ENCODE data around the gene KRT8.
A peak's percentile ranks its signal among the peaks of the same experiment; 100 is the strongest.
"Not testable (repeated sequence)": the region's sequence is repeated elsewhere in the genome, so short reads cannot be mapped to it uniquely, and the experiment has no call there.

Gene KRT8

DNA sequence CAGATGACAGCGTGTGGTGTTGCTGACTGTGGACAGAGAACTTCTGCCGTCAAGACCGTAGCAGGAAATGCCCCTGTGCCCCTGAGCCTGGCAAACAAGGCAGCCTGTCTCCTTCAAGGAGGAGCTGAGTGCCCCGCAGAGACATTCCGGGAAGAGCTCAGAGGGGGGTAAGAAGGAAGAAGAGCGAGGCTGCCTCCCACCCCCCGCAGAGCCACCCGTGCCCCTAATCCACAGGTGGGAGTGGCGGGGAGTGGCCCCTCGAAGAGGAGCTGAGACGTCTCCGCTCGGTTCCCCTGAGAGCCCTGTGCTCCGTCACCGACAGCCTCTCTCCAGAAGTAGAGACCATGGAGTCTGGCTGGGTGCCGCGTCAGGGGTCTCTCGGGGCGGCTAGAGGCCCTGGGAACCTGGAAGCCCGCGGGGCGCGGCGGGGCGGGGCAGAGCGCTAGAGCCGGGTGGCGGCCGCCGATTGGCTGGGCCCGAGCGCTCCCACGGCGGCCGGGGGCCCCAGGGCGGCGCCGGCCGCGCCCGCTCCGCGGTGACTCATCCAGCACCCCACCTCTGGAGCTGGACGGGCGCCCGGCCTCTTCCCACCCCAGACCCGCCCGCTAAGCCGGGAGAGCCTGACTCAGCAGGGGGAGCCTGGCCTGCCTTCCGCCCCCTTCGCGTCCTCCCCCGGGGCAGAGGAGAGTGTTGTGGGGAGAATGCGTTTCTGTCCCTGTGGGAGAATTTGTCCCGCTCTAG, 30.9 kb downstream of the KRT8 start:
- peak; percentile 36 to 67 (median 61) for DNase-seq

GRCh38 chr12:52873513-52873831, 31.4 kb downstream of the KRT8 start:
- peak in 2 of 3 experiments; percentile 54 to 67 for DNase-seq

GRCh38 chr12:52872644-52873389, 32.1 kb downstream of the KRT8 start:
- DNase-seq, result peak in 1 of 3 experiments; percentile 63

GRCh38 chr12:52871291-52872039, 33.4 kb downstream of the KRT8 start:
- no peak for DNase-seq

DNA sequence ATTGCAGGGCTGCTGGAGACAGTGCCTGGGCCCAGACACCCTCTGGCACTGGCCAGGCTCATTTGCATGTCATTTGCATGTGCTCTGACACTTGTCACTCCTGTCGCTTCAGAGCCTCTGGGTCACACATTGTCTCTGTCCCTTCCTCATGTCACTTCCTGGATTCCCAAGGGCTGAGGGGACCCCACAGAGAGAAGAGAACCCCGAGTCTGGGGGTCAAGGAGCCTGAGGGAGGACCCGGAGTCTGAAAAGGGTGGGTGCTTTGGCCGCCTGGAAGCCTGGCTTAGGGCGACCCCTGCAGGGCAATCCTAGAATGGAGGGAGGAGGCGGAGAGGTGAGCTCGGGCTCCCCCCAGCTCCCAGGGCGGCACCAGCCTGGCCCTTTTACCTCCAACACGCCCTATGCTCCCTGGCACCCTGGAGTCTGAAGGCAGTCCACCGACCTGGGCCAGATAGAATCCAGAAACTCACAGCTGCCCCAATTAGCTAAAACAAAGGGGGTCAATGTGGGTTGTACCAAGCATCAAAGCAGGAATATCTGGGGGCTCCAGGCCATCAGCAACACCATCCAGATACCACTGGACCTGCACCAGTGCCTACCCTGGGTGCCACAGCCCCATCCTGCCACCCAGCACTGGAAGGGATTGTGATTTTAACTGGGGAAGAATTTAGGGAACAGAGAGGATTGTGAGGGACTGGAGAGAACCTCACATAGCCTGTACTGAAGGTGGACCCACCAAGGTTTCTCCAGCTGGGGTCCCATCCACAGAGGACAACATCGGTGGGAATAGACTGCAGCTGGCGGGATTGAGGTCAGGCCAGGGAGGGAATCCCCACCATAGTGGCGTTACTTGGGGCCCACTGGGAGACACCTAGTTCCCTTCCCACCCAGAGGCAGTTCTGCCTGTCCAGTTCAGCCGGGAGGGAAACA, 34.2 kb downstream of the KRT8 start:
- DNase-seq, result peak; percentile 37 to 49 (median 45)

DNA sequence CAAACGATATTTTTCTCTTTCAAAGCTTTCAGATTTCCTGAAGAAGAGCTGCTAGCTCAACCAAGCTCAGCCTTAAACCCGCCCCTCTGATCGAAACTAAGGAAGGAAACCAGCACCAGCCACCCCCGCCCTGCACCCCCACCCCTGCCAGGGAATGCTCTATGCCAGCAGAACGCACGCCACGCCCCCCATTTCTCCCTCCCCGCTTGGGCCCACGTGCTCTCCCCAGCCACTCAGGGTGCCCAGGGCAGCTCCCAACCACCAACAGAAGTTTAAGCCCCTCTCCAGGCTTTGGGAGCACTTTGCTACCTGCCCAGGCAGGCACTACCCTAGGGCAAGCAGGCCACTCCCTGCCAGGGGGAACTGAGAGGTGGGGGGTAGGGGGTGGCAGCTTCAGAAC, 37.2 kb downstream of the KRT8 start:
- no peak for DNase-seq

DNA sequence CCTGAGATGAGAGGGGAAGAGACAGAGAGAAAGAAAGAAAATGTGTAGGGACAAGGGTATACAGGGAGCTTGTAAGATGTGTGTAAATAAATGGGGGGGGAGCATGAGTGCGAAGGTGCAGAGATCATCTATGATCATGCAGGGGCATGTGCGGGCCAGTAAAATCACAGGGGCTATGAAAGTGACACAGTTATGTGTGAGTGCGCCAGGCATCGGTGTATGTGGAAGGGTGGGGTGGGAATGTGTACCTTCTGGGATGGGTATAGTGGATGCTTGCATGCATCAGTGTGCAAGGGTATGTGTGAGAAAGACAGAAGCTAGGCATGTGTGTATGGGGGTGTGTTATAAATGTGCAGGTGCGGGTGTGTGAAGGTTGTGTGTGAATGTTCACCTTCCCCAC, 37.7 kb downstream of the KRT8 start:
- no peak for DNase-seq

DNA sequence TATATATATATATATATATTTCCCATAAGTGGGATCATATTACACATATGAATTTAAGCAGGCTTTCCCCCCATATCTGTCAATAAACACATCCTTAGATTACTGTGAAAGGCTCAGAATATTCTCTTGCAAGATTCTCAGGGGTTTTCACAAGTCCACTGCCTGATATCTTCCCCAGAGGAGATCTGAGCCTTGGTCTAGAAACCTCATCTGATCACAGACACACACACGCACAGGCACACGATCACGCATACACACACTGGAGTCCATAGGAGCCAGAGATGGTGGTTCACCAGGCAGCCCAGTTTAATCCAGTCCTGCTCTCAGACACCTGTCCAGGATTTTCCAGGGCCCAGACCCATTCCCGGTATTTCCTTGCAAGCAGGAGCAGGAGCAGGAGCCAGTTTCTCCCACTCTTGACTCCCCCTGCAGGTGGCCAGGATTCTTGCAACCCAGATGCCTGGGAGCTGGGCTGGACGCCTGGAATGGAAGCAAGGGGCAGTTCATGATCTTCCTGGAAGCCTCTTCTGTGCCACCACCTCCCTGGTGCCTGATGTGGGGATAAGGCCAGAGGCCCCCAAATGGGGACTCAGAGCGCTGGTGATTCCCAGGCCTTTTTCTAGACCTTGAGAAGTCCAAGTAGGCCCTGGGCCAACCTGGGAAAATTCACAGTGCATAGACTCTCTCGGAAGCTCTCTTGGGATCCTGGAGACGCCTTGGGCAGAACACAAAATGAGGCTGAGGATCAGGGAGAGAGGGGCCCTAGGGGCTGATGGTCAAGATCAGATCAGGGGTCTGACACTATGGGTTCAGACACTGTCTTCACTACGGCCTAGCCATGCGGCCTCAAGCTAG, 39.6 kb downstream of the KRT8 start:
- peak; percentile 71 to 85 (median 77) for DNase-seq

DNA sequence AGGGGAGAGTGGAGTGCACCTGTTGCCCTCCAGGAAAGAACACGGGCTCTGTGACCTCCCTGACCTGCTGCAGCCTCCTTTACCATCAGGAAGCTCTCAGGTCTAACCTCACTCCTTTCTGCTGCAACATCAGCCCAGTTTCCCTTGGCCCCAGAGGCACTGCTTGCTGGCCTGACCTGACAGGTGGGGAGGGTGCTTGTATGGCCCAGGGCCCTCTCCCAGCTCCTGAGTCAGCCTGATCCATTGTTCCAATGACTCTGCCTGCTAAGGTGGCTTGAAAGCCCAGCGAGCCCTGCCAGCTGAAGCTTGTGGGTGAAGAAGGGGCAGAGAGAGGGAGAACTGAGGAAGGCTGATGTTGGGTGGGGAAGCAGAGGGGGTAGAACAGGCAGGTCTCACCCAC, 42.9 kb downstream of the KRT8 start:
- DNase-seq, result no peak

- DNase-seq, result no peak
These were observed 43.4 kb downstream of the KRT8 start for GRCh38 chr12:52861511-52861910.

- no peak for DNase-seq
These were observed 44.6 kb downstream of the KRT8 start for GRCh38 chr12:52860102-52860823.

- DNase-seq, result no peak
These were observed 47.4 kb downstream of the KRT8 start for GRCh38 chr12:52857500-52857899.

GRCh38 chr12:52856787-52857186, 48.1 kb downstream of the KRT8 start:
- DNase-seq, result no peak

DNA sequence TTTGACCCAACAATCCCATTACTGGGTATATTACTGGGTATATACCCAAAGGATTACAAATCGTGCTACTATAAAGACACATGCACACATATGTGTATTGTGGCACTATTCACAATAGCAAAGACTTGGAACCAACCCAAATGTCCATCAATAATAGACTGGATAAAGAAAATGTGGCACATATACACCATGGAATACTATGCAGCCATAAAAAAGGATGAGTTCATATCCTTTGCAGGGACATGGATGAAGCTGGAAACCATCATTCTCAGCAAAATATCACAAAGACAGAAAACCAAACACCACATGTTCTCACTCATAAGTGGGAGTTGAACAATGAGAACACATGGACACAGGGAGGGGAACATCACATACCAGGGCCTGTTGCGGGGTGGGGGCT, 48.8 kb downstream of the KRT8 start:
- DNase-seq, result not testable (repeated sequence)

DNA sequence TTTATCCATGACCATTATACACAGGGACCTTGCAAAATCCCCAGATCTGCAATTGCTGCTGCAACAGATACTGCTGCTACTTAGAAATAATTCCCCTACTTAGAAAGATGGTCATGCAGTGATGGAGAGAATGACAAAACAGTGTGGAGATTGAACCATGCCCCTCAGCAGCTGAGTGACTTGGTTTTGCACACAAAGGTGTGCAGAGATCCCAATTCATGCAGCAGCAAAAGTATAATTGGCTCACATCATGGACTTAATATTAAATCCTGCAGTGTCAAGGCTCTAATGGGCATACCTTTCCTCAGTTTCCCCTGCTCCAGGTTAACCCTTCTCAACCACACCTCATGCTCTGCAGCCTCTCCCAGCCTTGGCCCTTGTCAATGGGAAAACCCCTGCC, 53.1 kb downstream of the KRT8 start:
- DNase-seq, result no peak

GRCh38 chr12:52850681-52851080, 54.2 kb downstream of the KRT8 start:
- DNase-seq, result no peak

DNA sequence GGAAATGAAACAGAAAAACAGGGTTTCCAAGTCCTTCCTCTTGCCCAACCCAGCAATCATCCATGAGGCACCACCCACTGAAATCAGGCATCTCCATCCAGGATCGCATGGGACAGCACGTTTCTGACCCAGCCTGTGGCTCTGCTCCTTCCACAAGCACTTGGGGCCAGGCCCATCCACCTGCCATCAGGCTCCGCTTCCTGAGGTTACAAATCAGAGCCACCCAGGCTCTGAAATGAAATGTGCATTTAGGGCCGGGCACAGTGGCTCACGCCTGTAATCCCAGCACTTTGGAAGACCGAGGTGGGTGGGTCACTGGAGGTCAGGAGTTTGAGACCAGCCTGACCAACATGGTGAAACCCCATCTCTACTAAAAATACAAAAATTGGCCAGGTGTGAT, 55.4 kb downstream of the KRT8 start:
- DNase-seq, result no peak

GRCh38 chr12:52848661-52849255, 56.1 kb downstream of the KRT8 start, which contains the start of gene KRT78:
TSS of gene KRT78 (minus strand) at chr12:52848994. CDS start at chr12:52848930, 64 bp downstream.
- no peak for DNase-seq

DNA sequence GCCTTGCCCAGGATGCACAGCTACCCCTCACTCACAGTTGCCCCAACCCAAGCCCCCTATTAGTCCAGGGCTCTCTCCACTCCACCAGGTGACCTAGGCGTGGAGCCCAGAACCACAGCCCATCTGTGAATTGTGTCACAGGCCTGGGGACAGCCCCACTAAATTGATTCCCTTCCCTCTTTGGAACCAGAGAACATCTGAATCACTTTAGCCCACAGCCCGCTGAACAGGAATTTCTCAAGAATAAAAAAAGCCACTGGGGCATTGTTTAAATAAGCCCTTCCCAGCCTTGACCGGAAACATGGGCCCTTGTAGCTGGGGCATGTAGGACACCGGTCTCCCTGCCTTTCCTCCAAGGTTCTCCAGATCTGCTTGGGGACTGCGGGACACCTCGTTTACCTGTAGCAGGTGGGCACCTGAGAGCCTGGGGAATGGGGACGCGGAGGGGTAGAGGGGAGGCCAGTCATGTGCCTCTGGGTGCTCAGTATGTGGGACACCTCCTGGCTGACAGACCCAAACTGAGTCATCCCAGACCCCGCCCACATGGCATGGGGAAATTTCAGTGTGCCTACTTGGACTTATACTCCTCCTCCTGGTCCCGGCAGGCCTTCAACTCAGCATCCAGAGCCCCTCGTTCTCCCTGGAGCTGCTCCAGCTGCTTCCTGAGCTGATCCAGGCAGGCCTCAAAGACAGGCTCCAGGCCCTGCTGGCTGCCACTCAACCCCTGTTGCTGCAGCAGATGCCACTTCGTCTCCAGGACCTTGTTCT, 57.4 kb downstream of the KRT8 start:
- DNase-seq, result no peak

Measured in NCI-H1417 (cell line).